Transverse colon (tissue), 4 donors: ENCODE measurements around the gene BCAR3. TPM values are rescaled to one million over a fixed set of nuclear protein-coding genes. Genes with fewer than 3 reads are reported as not detected.

Experiments used
- DNase-seq: peaks from one replicate; pipeline ENCODE4 v3.0.0-alpha.2; 2019
- H3K27ac ChIP-seq, 4 donors: fragments of 200-600 bp; sonication (generic); 2 replicates each; pipeline ENCODE4 v1.5.1; 2016 to 2018; ENCODE audit warnings: inconsistent platforms in 4 of 4
- H3K27me3 ChIP-seq: fragments of 200-600 bp; sonication (generic); 2 replicates; pipeline ENCODE4 v1.5.1; 2017; ENCODE audit warnings: inconsistent platforms
- H3K36me3 ChIP-seq, 4 donors: fragments of 200-600 bp; sonication (generic); 2 replicates each; pipeline ENCODE4 v1.5.1; 2017 to 2019; ENCODE audit warnings: inconsistent platforms in 4 of 4
- H3K4me1 ChIP-seq, 4 donors: fragments of 200-600 bp; sonication (generic); 2 replicates each; pipeline ENCODE4 v1.5.1; 2017 to 2020; ENCODE audit warnings: inconsistent platforms in 4 of 4
- H3K4me3 ChIP-seq, 4 donors: fragments of 200-600 bp; sonication (generic); 1 replicate in 1 of 4; 2 replicates in 3 of 4; pipeline versions ENCODE4 v1.5.1 to v1.6.1; 2017 to 2019; ENCODE audit warnings: inconsistent platforms in 4 of 4
- H3K9me3 ChIP-seq, 2 donors: fragments of 200-600 bp; sonication (generic); 2 replicates each; pipeline ENCODE4 v1.5.1; 2017 to 2019; ENCODE audit warnings: inconsistent platforms in 2 of 2
- EP300 ChIP-seq: sonication (generic); formaldehyde crosslinking; IDR thresholded peaks from one replicate; pipeline ENCODE4 v1.6.1; 2017; ENCODE audit warnings: antibody characterized with exemption, low read depth
- POLR2A ChIP-seq: fragments of 450-650 bp; IDR thresholded peaks from one replicate; pipeline ENCODE4 v1.6.1; 2016; ENCODE audit warnings: antibody characterized with exemption, mild to moderate bottlenecking, moderate library complexity
- POLR2AphosphoS5 ChIP-seq, 3 donors: sonication (generic); formaldehyde crosslinking; IDR thresholded peaks; one replicate each; pipeline ENCODE4 v1.6.1; 2016; ENCODE audit warnings: antibody characterized with exemption in 3 of 3
- WGBS, 2 donors: methylation state at CpG; one replicate each; pipeline ENCODE4 v1.1.5; 2018; ENCODE audit warnings: low coverage in 1 of 2; 5-methylcytosine and 5-hydroxymethylcytosine counted together
- in situ Hi-C, 4 donors: fragments of 200-750 bp; cut with MboI; loops; one replicate each; pipeline versions ENCODE4 v1.15.0 to v1.15.1; 2017; ENCODE audit warnings: low sequenced_read_pairs in 3 of 4, low pct_ligation_motif_present in 1 of 4, low pct_unique_long_range_greater_than_20kb in 1 of 4
- intact Hi-C: fragments of 100-400 bp; cut with DNase I; formaldehyde crosslinking; loops from one replicate; pipeline ENCODE4 v1.15.1; 2023; ENCODE audit warnings: low total_unique reads
- total RNA-seq, 4 donors: library from RNA; depleted of rRNA; stranded (reverse); fragments of >200 nt; gene quantifications; one replicate each; pipeline ENCODE4 v1.1.0, GENCODE V29; 2016
- TF ChIP-seq, protein P1 (sequence below), 5 experiments: fragments of 200-600 bp in 3 of 5; fragments of 450-650 bp in 2 of 5; sonication (generic) in 3 of 5; IDR thresholded peaks; 1 replicate in 2 of 5; 2 replicates in 3 of 5; pipeline ENCODE4 v1.5.1; 2016 to 2017; ENCODE audit warnings: antibody characterized with exemption in 5 of 5, inconsistent platforms in 3 of 5, mild to moderate bottlenecking in 2 of 5, moderate library complexity in 1 of 5

Gene BCAR3
- total RNA-seq, 4 donors from 2014 or later: 12.3 to 71.7 (median 40.5) TPM

DNA sequence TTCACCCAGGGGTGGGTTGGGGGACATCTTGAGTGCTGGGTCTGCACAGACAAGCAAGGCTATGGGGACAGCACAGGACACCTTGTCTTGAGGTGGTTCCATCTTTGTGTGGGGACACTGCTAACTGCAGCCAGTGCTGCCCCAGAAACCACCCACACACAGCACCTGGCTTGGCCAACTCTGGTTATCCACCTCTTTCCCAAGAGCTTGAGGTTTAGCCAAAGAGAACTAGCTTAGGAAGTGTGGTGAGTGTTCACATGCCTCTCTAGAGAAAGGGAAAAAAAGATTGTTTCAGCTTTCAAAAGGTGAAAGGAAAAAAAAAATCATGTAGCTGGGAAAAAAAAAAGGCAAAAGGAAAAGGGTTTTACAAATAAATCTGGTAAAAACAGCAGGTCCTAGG, 32.4 kb downstream of the BCAR3 start:
- H3K9me3 ChIP-seq: no peaks in the 10 kb centered on the region
- H3K36me3 ChIP-seq: no peaks in the 10 kb centered on the region
- no peak for DNase-seq
- H3K4me1 ChIP-seq: no peaks in the 10 kb centered on the region
- TF ChIP-seq, protein P1, sequence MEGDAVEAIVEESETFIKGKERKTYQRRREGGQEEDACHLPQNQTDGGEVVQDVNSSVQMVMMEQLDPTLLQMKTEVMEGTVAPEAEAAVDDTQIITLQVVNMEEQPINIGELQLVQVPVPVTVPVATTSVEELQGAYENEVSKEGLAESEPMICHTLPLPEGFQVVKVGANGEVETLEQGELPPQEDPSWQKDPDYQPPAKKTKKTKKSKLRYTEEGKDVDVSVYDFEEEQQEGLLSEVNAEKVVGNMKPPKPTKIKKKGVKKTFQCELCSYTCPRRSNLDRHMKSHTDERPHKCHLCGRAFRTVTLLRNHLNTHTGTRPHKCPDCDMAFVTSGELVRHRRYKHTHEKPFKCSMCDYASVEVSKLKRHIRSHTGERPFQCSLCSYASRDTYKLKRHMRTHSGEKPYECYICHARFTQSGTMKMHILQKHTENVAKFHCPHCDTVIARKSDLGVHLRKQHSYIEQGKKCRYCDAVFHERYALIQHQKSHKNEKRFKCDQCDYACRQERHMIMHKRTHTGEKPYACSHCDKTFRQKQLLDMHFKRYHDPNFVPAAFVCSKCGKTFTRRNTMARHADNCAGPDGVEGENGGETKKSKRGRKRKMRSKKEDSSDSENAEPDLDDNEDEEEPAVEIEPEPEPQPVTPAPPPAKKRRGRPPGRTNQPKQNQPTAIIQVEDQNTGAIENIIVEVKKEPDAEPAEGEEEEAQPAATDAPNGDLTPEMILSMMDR (IDR thresholded peaks at IDR 0.05): no peak
- TF ChIP-seq POLR2AphosphoS5 (IDR thresholded peaks at IDR 0.05) (no peak), POLR2A (no peak), EP300 (no peak)
- intact Hi-C loops: no loop called here
- in situ Hi-C loops: no loop called here
- H3K27me3 ChIP-seq: no peaks in the 10 kb centered on the region
- no peak overlapping the region for H3K4me3 ChIP-seq
- no peak overlapping the region for H3K27ac ChIP-seq

DNA sequence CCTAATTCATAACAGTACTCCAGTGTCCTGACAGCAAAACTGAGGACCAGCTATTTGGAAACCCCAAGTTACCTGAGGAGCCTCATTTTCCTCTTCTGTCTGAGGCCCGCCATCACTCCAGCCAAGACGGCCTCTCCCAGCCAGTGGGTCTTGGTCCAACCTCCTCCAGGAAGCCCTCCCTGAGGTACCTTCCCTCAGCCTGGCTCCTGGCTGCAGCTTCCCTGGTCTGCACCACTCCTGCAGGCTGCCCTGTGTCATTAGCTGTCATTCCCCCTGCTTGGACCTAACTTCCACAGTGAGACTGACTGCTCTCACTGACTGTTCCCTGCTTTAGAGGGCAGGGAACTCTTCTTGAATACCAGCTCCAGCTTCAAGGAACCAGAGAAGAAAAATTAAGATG, 33.0 kb downstream of the BCAR3 start:
- no peaks in the 10 kb centered on the region for H3K4me1 ChIP-seq
- H3K4me3 ChIP-seq: no peak overlapping the region
- H3K9me3 ChIP-seq: no peaks in the 10 kb centered on the region
- in situ Hi-C loops (no loop called here), intact Hi-C loops (no loop called here)
- H3K36me3 ChIP-seq: no peaks in the 10 kb centered on the region
- no peak overlapping the region for H3K27ac ChIP-seq
- no peaks in the 10 kb centered on the region for H3K27me3 ChIP-seq
- 98 to 100% methylated on average over 2 of the region's 2 CpGs for WGBS, 2 donors
- TF ChIP-seq EP300: no peak
- TF ChIP-seq, protein P1 (IDR thresholded peaks at IDR 0.05): no peak
- TF ChIP-seq POLR2AphosphoS5 (IDR thresholded peaks at IDR 0.05): no peak
- TF ChIP-seq POLR2A: no peak
- DNase-seq: no peak

DNA sequence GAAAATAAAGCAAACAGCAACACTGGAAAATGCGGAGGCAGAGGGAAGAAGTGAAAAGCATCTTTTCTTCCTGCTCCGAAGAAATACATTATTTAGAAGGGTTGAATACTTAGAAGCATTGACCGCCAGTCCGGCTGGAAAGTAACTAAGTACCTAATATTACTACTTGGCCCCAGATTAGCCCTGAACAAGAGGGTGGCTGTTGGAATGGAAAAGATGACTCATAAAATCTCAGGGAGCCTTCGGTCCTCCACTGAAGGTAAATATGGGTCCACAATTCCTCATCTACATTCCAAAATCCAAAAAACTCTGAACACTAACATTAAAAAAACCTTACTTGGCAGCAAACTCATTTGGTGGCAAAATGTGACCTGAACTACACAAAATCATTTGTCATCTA, 40.1 kb downstream of the BCAR3 start:
- H3K4me1 ChIP-seq: no peaks in the 10 kb centered on the region
- no peaks in the 10 kb centered on the region for H3K36me3 ChIP-seq
- intact Hi-C loops: no loop called here
- H3K9me3 ChIP-seq: no peaks in the 10 kb centered on the region
- TF ChIP-seq, protein P1 (IDR thresholded peaks at IDR 0.05): no peak
- TF ChIP-seq POLR2AphosphoS5 (IDR thresholded peaks at IDR 0.05): no peak
- no peak for TF ChIP-seq EP300
- in situ Hi-C loops: no loop called here
- no peak for DNase-seq
- H3K27me3 ChIP-seq: no peaks in the 10 kb centered on the region
- WGBS, 2 donors: 81 to 88% methylated on average over 5 of the region's 5 CpGs
- no peak overlapping the region for H3K27ac ChIP-seq
- no peak overlapping the region for H3K4me3 ChIP-seq

DNA sequence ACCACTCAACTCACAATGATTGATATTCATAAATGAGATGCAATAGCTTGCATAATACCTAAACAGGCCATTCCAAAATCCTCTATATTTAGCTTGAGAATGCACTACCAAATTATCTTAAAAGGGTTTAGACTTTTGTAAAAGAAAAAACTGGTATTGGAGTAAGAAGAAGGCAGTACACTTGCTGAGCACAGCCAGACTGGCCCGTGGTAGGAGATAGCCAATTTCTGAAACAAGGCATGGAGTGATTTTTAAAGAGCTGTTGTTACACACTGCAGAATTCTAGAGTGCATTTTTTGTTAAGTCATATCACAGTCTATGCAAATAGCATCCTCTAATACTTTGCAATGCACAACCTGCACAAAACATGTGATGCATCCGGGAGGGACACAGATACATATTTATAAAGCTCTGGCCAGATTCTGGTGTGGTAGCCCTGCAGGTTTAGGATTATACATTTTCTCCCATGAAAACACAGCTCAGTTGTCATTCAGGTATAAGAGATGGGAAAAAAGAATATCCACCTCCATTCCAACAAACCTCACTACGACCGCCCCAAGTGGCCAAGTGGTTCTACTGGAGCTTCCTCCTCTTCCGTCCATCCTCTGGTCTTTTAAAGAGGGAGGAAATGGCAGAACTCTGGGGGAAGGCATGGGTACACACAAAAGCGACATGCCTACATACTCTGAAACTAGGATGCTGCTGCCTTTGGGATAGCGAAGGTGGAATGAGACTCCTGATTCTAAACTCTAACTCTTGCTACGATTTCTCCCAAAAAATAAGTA, 40.8 kb downstream of the BCAR3 start:
- H3K9me3 ChIP-seq: no peaks in the 10 kb centered on the region
- H3K4me3 ChIP-seq: no peak overlapping the region
- no peak overlapping the region for H3K27ac ChIP-seq
- 90 to 94% methylated on average over 3 to 8 of the region's 8 CpGs for WGBS, 2 donors
- no peaks in the 10 kb centered on the region for H3K27me3 ChIP-seq
- intact Hi-C loops: no loop called here
- in situ Hi-C loops: no loop called here
- no peaks in the 10 kb centered on the region for H3K4me1 ChIP-seq
- no peak for DNase-seq
- TF ChIP-seq POLR2AphosphoS5 (IDR thresholded peaks at IDR 0.05) (no peak), EP300 (no peak)
- H3K36me3 ChIP-seq: no peaks in the 10 kb centered on the region
